Fibroblast of lung (primary cell): Measurements from ENCODE around the gene VAV2. TPM values are rescaled to one million over a fixed set of nuclear protein-coding genes. Genes with fewer than 3 reads are reported as not detected.
A peak's percentile ranks its signal among the peaks of the same experiment; 100 is the strongest.

Source experiments
- DNase-seq, 2 donors: peaks; one replicate each; pipeline versions ENCODE4 v3.0.0 to v3.0.0-alpha.2; 2010; ENCODE audit warnings: low read depth in 2 of 2
- H2AFZ ChIP-seq: 2 replicates; pipeline ENCODE4 v1.5.1; 2012; ENCODE audit warnings: low read length, control low read depth, inconsistent platforms
- H3K27ac ChIP-seq: 2 replicates; pipeline ENCODE4 v1.5.1; 2011; ENCODE audit warnings: low read length, control low read depth; ENCODE audit not compliant: insufficient read depth
- H3K27me3 ChIP-seq: 2 replicates; pipeline ENCODE4 v1.5.1; 2011; ENCODE audit warnings: mild to moderate bottlenecking, low read length; ENCODE audit not compliant: control insufficient read depth, insufficient read depth
- H3K36me3 ChIP-seq: 2 replicates; pipeline ENCODE4 v1.5.1; 2011; ENCODE audit warnings: low read length; ENCODE audit not compliant: control insufficient read depth, insufficient read depth
- H3K4me1 ChIP-seq: 2 replicates; pipeline ENCODE4 v1.5.1; 2011; ENCODE audit warnings: low read length; ENCODE audit not compliant: control insufficient read depth, insufficient read depth; ENCODE audit errors: extremely low read depth
- H3K4me2 ChIP-seq: 2 replicates; pipeline ENCODE4 v1.5.1; 2011; ENCODE audit warnings: low read length, control low read depth; ENCODE audit not compliant: insufficient read depth; ENCODE audit errors: extremely low read depth
- H3K4me3 ChIP-seq, 4 experiments: fragments of 200-600 bp in 1 of 4; sonication (generic) in 1 of 4; replicated peaks in 1 of 4; 2 replicates each; pipeline ENCODE4 v1.5.1; 2011 to 2016; ENCODE audit warnings: low read length in 4 of 4, low read depth in 3 of 4, mild to moderate bottlenecking in 3 of 4, control low read depth in 2 of 4, inconsistent platforms in 1 of 4, mixed read lengths in 1 of 4; ENCODE audit not compliant: insufficient read depth in 1 of 4; ENCODE audit errors: control extremely low read depth in 1 of 4
- H3K79me2 ChIP-seq: 2 replicates; pipeline ENCODE4 v1.5.1; 2012; ENCODE audit warnings: mild to moderate bottlenecking, low read length, inconsistent platforms; ENCODE audit not compliant: control insufficient read depth, insufficient read depth
- H3K9ac ChIP-seq: 2 replicates; pipeline ENCODE4 v1.5.1; 2011; ENCODE audit warnings: mild to moderate bottlenecking, low read length, control low read depth; ENCODE audit not compliant: insufficient read depth
- H3K9me3 ChIP-seq: 2 replicates; pipeline ENCODE4 v1.5.1; 2012; ENCODE audit warnings: low read depth, low read length; ENCODE audit not compliant: control insufficient read depth, insufficient read depth
- H4K20me1 ChIP-seq: 2 replicates; pipeline ENCODE4 v1.5.1; 2011; ENCODE audit warnings: low read length; ENCODE audit not compliant: control insufficient read depth, insufficient read depth; ENCODE audit errors: extremely low read depth
- EZH2 ChIP-seq: IDR thresholded peaks from 2 replicates; pipeline ENCODE4 v1.5.1; 2012; ENCODE audit warnings: low read length, control low read depth, mild to moderate bottlenecking; ENCODE audit errors: missing control alignments
- polyA plus RNA-seq, 2 donors: library from polyadenylated mRNA; depleted of rRNA in 1 of 2; stranded (reverse) in 1 of 2; unstranded in 1 of 2; fragments of >200 nt; gene quantifications; 2 replicates each; pipeline ENCODE4 v1.2.1, GENCODE V29; 2011 to 2012; ENCODE audit warnings: missing spikeins in 1 of 2
- total RNA-seq: library from RNA; depleted of rRNA; stranded (reverse); fragments of >200 nt; gene quantifications from 2 replicates; pipeline ENCODE4 v1.2.1, GENCODE V29; 2014
- TF ChIP-seq, protein P1 (sequence below), 2 donors: IDR thresholded peaks in 1 of 2; conservative IDR thresholded peaks in 1 of 2; 1 replicate in 1 of 2; 2 replicates in 1 of 2; pipeline ENCODE4 v1.5.1; 2011 to 2012; ENCODE audit warnings: low read length in 2 of 2, control low read depth in 1 of 2, inconsistent platforms in 1 of 2, low read depth in 1 of 2, mild to moderate bottlenecking in 1 of 2

Gene VAV2
- total and polyA plus RNA-seq, 2 donors (not counting 1 experiment from before 2014, with no cell fraction given), result 13.7 to 17.7 TPM

DNA sequence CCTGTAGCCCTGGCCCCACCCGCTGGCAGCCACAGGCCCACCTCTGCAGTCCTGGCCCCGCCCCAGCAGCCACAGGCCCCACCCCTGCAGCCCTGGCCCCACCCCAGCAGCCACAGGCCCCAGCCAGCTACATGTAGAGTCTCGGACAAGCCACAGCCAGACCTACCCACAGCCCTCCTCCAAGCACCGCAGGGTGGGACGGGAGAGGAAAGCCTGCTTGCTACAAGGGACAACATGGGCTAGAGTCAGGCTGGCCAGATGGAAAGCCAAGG lies 204.4 kb downstream of the VAV2 start:
- Histone ChIP-seq H3K79me2 (no peaks in the 10 kb centered on the region), H3K4me1 (no peaks in the 10 kb centered on the region), H3K4me2 (no peak overlapping the region), H3K36me3 (peaks cover 18% of the 10 kb centered on the region), H2AFZ (no peak overlapping the region), H3K27ac (no peak overlapping the region), H3K4me3 (no peak overlapping the region), H4K20me1 (no peaks in the 10 kb centered on the region), H3K9me3 (no peaks in the 10 kb centered on the region), H3K27me3 (no peaks in the 10 kb centered on the region), H3K9ac (no peak overlapping the region)
- peak; percentile 10 to 45 for DNase-seq
- no peak for TF ChIP-seq EZH2
- TF ChIP-seq, protein P1, sequence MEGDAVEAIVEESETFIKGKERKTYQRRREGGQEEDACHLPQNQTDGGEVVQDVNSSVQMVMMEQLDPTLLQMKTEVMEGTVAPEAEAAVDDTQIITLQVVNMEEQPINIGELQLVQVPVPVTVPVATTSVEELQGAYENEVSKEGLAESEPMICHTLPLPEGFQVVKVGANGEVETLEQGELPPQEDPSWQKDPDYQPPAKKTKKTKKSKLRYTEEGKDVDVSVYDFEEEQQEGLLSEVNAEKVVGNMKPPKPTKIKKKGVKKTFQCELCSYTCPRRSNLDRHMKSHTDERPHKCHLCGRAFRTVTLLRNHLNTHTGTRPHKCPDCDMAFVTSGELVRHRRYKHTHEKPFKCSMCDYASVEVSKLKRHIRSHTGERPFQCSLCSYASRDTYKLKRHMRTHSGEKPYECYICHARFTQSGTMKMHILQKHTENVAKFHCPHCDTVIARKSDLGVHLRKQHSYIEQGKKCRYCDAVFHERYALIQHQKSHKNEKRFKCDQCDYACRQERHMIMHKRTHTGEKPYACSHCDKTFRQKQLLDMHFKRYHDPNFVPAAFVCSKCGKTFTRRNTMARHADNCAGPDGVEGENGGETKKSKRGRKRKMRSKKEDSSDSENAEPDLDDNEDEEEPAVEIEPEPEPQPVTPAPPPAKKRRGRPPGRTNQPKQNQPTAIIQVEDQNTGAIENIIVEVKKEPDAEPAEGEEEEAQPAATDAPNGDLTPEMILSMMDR (conservative IDR thresholded peaks at IDR 0.05 in 1 of 2, IDR thresholded peaks at IDR 0.05 in 1 of 2; ENCODE audit: low read depth in 1 of 2, low read length in 2 of 2), result no peak

DNA sequence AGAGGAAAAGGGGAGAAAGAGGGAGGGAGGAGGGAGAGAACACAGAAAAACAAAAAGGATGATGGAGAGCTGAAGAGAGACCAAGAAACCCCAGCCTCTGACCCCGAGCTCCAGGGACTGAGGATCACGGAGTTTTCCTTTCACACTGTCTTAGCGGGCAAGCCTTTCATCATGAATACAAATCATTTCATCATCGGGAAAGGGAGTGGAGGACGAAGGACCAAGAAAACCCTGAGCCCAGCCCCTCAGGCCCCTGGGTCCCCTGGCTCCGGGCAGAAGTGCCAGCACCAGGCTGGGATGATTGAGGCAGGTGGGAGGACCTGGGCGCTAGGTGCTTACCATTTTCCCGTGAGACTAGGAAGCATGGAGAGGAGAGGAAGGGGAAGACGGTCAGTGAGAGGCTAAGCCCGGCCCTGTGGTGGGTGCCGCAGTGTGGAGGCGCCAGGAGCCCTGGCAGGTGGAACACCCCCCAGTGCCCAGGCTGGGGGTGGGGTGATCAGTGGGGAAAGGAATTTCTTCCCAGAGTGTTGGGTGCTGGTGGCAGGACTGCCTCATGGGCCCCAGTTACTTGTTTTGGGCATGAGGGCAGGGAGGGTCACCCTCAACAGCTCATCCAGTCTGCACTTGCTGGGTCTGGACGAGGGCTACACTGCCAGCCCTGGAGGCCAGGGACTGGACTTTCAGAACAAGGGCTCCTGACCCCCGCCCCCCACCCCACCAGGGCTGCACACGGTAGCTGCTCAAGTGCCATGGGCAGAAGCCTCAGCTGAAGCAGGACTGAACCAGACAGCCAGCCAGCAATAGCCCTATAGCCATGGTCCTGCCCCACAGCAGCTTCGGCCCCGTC lies 205.0 kb downstream of the VAV2 start:
- DNase-seq, result no peak
- no peak for TF ChIP-seq EZH2
- TF ChIP-seq, protein P1 (conservative IDR thresholded peaks at IDR 0.05 in 1 of 2, IDR thresholded peaks at IDR 0.05 in 1 of 2; ENCODE audit: low read depth in 1 of 2, low read length in 2 of 2), result no peak
- H3K36me3 ChIP-seq, result peaks cover 15% of the 10 kb centered on the region

DNA sequence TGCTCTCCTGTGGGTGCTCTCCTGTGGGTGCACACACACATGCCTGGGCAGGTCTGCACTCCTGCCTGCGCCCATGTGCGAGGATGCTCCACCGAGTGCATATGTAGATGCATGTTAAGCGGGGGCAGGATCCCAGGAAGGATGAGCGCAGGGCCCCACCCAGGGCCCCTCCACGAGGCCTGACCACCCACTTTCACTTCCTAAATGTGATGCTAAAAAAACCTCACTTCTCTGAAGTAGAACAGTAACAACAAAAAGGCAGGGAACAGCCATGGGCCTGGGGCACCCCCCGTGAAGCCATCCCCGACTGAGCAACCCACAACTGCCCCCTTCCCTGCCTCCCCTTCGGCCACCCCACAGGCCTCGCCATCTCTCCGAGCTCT lies 205.8 kb downstream of the VAV2 start:
- no peaks in the 10 kb centered on the region for H3K9me3 ChIP-seq
- H3K4me2 ChIP-seq, result no peak overlapping the region
- H3K4me1 ChIP-seq, result no peaks in the 10 kb centered on the region
- no peak for DNase-seq
- no peak overlapping the region for H3K4me3 ChIP-seq
- TF ChIP-seq, protein P1 (conservative IDR thresholded peaks at IDR 0.05 in 1 of 2, IDR thresholded peaks at IDR 0.05 in 1 of 2; ENCODE audit: low read depth in 1 of 2, low read length in 2 of 2), result no peak
- TF ChIP-seq EZH2, result no peak
- no peaks in the 10 kb centered on the region for H4K20me1 ChIP-seq
- H3K79me2 ChIP-seq, result no peaks in the 10 kb centered on the region
- peaks cover 15% of the 10 kb centered on the region for H3K36me3 ChIP-seq
- no peak overlapping the region for H2AFZ ChIP-seq
- H3K27me3 ChIP-seq, result no peaks in the 10 kb centered on the region
- H3K27ac ChIP-seq, result no peak overlapping the region
- no peak overlapping the region for H3K9ac ChIP-seq

More for the DNA sequence above, 205.0 kb downstream of the VAV2 start:
- Histone ChIP-seq H3K79me2 (no peaks in the 10 kb centered on the region), H3K4me1 (no peaks in the 10 kb centered on the region), H3K9me3 (no peaks in the 10 kb centered on the region), H3K27me3 (no peaks in the 10 kb centered on the region), H3K9ac (no peak overlapping the region), H3K4me2 (no peak overlapping the region), H2AFZ (no peak overlapping the region), H3K27ac (no peak overlapping the region), H3K4me3 (no peak overlapping the region), H4K20me1 (no peaks in the 10 kb centered on the region)
